IPS DF 19.7 (cell line): Measurements from ENCODE around the gene CASP8.
"Not testable (repeated sequence)": the region's sequence is repeated elsewhere in the genome, so short reads cannot be mapped to it uniquely, and the experiment has no call there.

Experiments
- DNase-seq: peaks from one replicate; pipeline ENCODE4 v3.0.0-alpha.2; 2013; ENCODE audit warnings: low read depth, low spot score

CASP8 gene

GRCh38 chr2:201269764-201270163, 9.4 kb downstream of the CASP8 start:
- DNase-seq: no peak

- no peak for DNase-seq
Measured at GRCh38 chr2:201270293-201271001, 10.1 kb downstream of the CASP8 start.

- DNase-seq: no peak
Measured at GRCh38 chr2:201271917-201272316, 11.6 kb downstream of the CASP8 start.

- no peak for DNase-seq
Measured at GRCh38 chr2:201273330-201273983, 13.1 kb downstream of the CASP8 start.

GRCh38 chr2:201275069-201275468, 14.7 kb downstream of the CASP8 start:
- DNase-seq: no peak

GRCh38 chr2:201275990-201276389, 15.7 kb downstream of the CASP8 start:
- peak; percentile 54 for DNase-seq

- DNase-seq: no peak
Measured at GRCh38 chr2:201276511-201276910, 16.2 kb downstream of the CASP8 start.

- no peak for DNase-seq
Measured at GRCh38 chr2:201279079-201279478, 18.7 kb downstream of the CASP8 start.

- DNase-seq: no peak
Measured at GRCh38 chr2:201280191-201281040, 20.1 kb downstream of the CASP8 start.

- DNase-seq: no peak
Measured at GRCh38 chr2:201285499-201285898, 25.2 kb downstream of the CASP8 start.

GRCh38 chr2:201290457-201291148, 30.3 kb downstream of the CASP8 start:
- DNase-seq: not testable (repeated sequence)

GRCh38 chr2:201298462-201299052, 38.2 kb downstream of the CASP8 start:
- no peak for DNase-seq

- not testable (repeated sequence) for DNase-seq
Measured at GRCh38 chr2:201299929-201300328, 39.6 kb downstream of the CASP8 start.

GRCh38 chr2:201307876-201308275, 47.5 kb downstream of the CASP8 start:
- no peak for DNase-seq

- no peak for DNase-seq
Measured at GRCh38 chr2:201308914-201309313, 48.6 kb downstream of the CASP8 start.

- no peak for DNase-seq
Measured at GRCh38 chr2:201313362-201313761, 53.0 kb downstream of the CASP8 start.

- DNase-seq: no peak
Measured at GRCh38 chr2:201319511-201319910, 59.2 kb downstream of the CASP8 start.

- DNase-seq: no peak
Measured at GRCh38 chr2:201320257-201320656, 59.9 kb downstream of the CASP8 start.

- no peak for DNase-seq
Measured at GRCh38 chr2:201320701-201321100, 60.4 kb downstream of the CASP8 start.

GRCh38 chr2:201322772-201323171, 62.4 kb downstream of the CASP8 start:
- no peak for DNase-seq

- DNase-seq: no peak
Measured at GRCh38 chr2:201327678-201328077, 67.3 kb downstream of the CASP8 start.
